ENCODE data around the gene BBOF1. TPM values are rescaled to one million over a fixed set of nuclear protein-coding genes. Genes with fewer than 3 reads are reported as not detected.
A peak's percentile ranks its signal among the peaks of the same experiment; 100 is the strongest.
"Not testable (repeated sequence)": the region's sequence is repeated elsewhere in the genome, so short reads cannot be mapped to it uniquely, and the experiment has no call there.

BBOF1 gene
- total RNA-seq: 0.51 and 0.88 TPM in 2 replicates

- no peaks in the 10 kb centered on the region for H3K36me3 Mint-ChIP-seq (ENCODE audit: low read depth)
- H3K4me3 Mint-ChIP-seq: peak within 1 kb of the TSS; percentile 95
- H3K27me3 Mint-ChIP-seq (ENCODE audit: insufficient read depth): peaks cover 3% of the 10 kb centered on the region
- H3K4me1 Mint-ChIP-seq (ENCODE audit: low read depth): peaks cover 17% of the 10 kb centered on the region
- no peaks in the 10 kb centered on the region for H3K9me3 Mint-ChIP-seq
- peak within 1 kb of the TSS; percentile 97 for H3K27ac Mint-ChIP-seq
- intact Hi-C loops (cut with micrococcal nuclease): loop anchor here (1.0 to 5.0 kb wide), 6 partner anchors 20 to 527 kb away; partner anchors contain the start of genes ALDH6A1, COQ6, FAM161B and LIN52
- DNase-seq (ENCODE audit: low spot score): peak; percentile 85
Observed at GRCh38 chr14:74018586-74019407, at the start of gene BBOF1, which contains the start of gene ENTPD5. TSS of gene BBOF1 (plus strand) at chr14:74019349. CDS start at chr14:74019479, 130 bp downstream. TSS of gene ENTPD5 (minus strand) at chr14:74019288. CDS start at chr14:73988102, 31,186 bp downstream.

- Mint-ChIP-seq H3K4me3 (no peak overlapping the region), H3K4me1 (ENCODE audit: low read depth) (no peaks in the 10 kb centered on the region), H3K27me3 (ENCODE audit: insufficient read depth) (no peaks in the 10 kb centered on the region), H3K27ac (no peak overlapping the region), H3K9me3 (no peaks in the 10 kb centered on the region), H3K36me3 (ENCODE audit: low read depth) (peaks cover 9% of the 10 kb centered on the region)
- intact Hi-C loops (cut with micrococcal nuclease): no loop called here
- no peak for DNase-seq (ENCODE audit: low spot score)
Observed at GRCh38 chr14:73973497-73973896, 45.7 kb upstream of the BBOF1 start.

DNA sequence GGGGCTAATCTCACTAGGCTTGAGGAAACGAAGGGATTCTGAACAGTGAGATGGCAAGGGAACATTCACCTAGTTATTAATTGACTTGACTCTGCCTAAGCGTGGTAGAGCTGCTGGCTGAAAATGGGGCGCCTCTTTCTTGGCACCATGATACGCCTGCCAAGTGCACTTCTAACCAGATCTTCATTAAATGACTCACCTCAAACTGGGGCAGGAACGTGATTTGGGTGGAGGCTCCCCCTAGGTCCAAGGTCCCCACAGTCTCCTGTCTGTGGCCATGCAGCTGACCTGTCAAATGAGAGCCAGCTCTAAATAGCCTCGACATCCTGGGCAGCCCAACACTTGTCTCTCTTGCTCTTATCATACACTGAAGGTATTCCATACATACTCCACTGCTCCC, 43.0 kb upstream of the BBOF1 start:
- H3K27me3 Mint-ChIP-seq (ENCODE audit: insufficient read depth): no peaks in the 10 kb centered on the region
- peaks cover 9% of the 10 kb centered on the region for H3K36me3 Mint-ChIP-seq (ENCODE audit: low read depth)
- H3K27ac Mint-ChIP-seq: no peak overlapping the region
- H3K9me3 Mint-ChIP-seq: no peaks in the 10 kb centered on the region
- intact Hi-C loops (cut with micrococcal nuclease): no loop called here
- H3K4me3 Mint-ChIP-seq: no peak overlapping the region
- no peak for DNase-seq (ENCODE audit: low spot score)
- H3K4me1 Mint-ChIP-seq (ENCODE audit: low read depth): no peaks in the 10 kb centered on the region

- Mint-ChIP-seq H3K4me3 (no peak overlapping the region), H3K36me3 (ENCODE audit: low read depth) (peaks cover 4% of the 10 kb centered on the region), H3K9me3 (no peaks in the 10 kb centered on the region), H3K27me3 (ENCODE audit: insufficient read depth) (no peaks in the 10 kb centered on the region), H3K4me1 (ENCODE audit: low read depth) (no peaks in the 10 kb centered on the region), H3K27ac (no peak overlapping the region)
- DNase-seq (ENCODE audit: low spot score): no peak
- intact Hi-C loops (cut with micrococcal nuclease): no loop called here
Observed at GRCh38 chr14:73977896-73978295, 41.3 kb upstream of the BBOF1 start.

DNA sequence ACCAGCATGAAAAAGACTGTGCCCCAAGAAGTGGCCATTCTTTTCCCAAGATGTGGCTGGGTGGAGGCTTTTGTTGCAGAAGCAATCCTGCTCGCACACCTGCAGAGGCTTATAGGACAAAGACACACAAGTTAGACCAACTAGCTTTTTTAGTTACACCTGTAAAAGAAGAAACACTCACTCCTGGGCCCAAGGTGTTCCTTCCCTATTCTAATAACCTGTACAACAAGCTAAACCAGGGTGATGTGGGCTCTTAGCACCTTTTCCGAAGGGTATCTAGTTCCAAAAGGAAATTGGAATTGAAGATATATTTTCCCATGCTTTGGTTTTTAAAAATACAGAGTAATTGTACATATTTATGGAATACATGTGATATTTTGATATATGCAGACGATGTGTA, 31.1 kb upstream of the BBOF1 start:
- Mint-ChIP-seq H3K4me1 (ENCODE audit: low read depth) (no peaks in the 10 kb centered on the region), H3K27ac (no peak overlapping the region), H3K9me3 (no peaks in the 10 kb centered on the region), H3K36me3 (ENCODE audit: low read depth) (peaks cover 15% of the 10 kb centered on the region), H3K4me3 (no peak overlapping the region), H3K27me3 (ENCODE audit: insufficient read depth) (no peaks in the 10 kb centered on the region)
- no peak for DNase-seq (ENCODE audit: low spot score)
- intact Hi-C loops (cut with micrococcal nuclease): no loop called here

GRCh38 chr14:73988656-73989055, 30.5 kb upstream of the BBOF1 start:
- H3K27ac Mint-ChIP-seq; intact Hi-C loops (cut with micrococcal nuclease): not testable (repeated sequence)
- H3K36me3 Mint-ChIP-seq (ENCODE audit: low read depth): peaks cover 15% of the 10 kb centered on the region

DNA sequence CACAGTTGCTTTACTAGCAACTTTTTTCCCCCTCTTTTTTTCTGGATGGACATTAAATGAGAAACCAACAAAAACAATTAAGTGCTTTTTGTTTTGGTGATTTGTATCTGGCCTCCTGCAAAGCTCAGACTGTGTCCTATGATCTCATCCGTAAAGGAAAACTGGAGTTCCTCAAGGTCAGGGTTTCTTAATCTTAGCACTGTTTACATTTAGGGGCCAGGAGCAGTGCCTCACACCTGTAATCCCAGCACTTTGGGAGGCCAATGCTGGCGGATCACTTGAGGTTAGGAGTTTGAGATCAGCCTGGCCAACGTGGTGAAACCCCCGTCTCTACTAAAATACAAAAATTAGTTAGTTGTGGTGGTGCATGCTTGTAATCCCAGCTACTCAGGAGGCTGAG, 28.1 kb upstream of the BBOF1 start:
- no peaks in the 10 kb centered on the region for H3K27me3 Mint-ChIP-seq (ENCODE audit: insufficient read depth)
- intact Hi-C loops (cut with micrococcal nuclease): no loop called here
- H3K9me3 Mint-ChIP-seq: no peaks in the 10 kb centered on the region
- no peak overlapping the region for H3K27ac Mint-ChIP-seq
- H3K4me1 Mint-ChIP-seq (ENCODE audit: low read depth): no peaks in the 10 kb centered on the region
- H3K4me3 Mint-ChIP-seq: no peak overlapping the region
- H3K36me3 Mint-ChIP-seq (ENCODE audit: low read depth): peaks cover 5% of the 10 kb centered on the region
- DNase-seq (ENCODE audit: low spot score): no peak

More at GRCh38 chr14:73988656-73989055, 30.5 kb upstream of the BBOF1 start:
- H3K27me3 Mint-ChIP-seq (ENCODE audit: insufficient read depth); H3K9me3 Mint-ChIP-seq; H3K4me1 Mint-ChIP-seq (ENCODE audit: low read depth); DNase-seq (ENCODE audit: low spot score); H3K4me3 Mint-ChIP-seq: not testable (repeated sequence)

DNA sequence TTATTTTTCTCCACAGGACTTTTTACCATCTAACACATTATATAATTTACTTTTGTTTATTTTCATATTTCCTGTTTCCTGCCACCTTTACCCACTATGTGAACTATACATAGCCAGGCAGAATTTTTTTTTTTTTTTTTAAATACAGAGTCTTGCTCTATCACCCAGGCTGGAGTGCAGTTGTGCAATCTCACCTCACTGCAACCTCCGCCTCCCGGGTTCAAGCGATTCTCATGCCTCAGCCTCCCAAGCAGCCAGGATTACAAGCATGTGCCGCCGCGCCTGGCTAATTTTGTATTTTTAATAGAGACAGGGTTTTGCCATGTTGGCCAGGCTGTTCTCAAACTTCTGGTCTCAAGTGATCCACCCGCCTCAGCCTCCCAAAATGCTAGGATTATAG, 24.2 kb upstream of the BBOF1 start:
- H3K36me3 Mint-ChIP-seq (ENCODE audit: low read depth); H3K4me1 Mint-ChIP-seq (ENCODE audit: low read depth); H3K9me3 Mint-ChIP-seq; H3K27ac Mint-ChIP-seq; H3K27me3 Mint-ChIP-seq (ENCODE audit: insufficient read depth); H3K4me3 Mint-ChIP-seq; intact Hi-C loops (cut with micrococcal nuclease); DNase-seq (ENCODE audit: low spot score): not testable (repeated sequence)

DNA sequence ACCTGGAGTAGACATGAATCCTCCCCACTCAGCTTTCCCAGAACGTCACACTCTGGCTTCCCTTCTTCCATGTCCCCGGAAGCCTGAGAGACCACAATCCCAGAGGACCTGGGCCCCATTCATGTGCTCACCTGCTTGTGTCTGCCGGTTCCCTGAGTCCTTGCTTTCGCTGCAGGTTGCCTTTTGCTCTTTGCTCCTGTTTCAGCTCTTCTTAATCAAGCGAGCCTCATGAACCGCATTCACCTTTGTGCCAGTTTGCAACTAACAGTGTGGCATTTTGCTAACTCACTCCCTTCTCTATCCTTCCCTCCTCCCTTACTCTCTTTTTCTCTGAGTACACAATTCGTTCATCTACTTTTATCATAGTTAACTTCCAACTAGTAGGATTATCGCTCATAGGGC, 23.2 kb upstream of the BBOF1 start:
- Mint-ChIP-seq H3K4me3 (no peak overlapping the region), H3K9me3 (no peaks in the 10 kb centered on the region)

DNA sequence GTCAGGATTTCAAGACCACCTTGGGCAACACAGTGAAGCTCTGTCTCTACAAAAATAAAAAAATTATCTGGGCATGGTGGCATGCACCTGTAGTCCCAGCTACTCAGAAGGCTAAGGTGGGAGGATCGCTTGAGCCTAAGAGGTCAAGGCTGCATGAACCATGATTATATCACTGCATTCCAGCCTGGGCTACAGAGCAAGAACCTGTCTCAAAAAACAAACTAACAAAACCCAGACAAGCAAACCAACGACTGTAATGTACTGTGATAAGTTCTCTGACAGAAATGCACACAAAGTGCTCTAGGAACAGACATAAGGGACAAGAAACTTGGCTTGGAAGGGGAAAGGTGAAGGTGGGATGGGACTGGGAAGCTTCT, 22.4 kb upstream of the BBOF1 start:
- Mint-ChIP-seq H3K27ac (no peak overlapping the region), H3K4me1 (ENCODE audit: low read depth) (no peaks in the 10 kb centered on the region), H3K4me3 (no peak overlapping the region), H3K27me3 (ENCODE audit: insufficient read depth) (no peaks in the 10 kb centered on the region), H3K36me3 (ENCODE audit: low read depth) (peaks cover 1% of the 10 kb centered on the region), H3K9me3 (no peaks in the 10 kb centered on the region)
- intact Hi-C loops (cut with micrococcal nuclease): no loop called here
- DNase-seq (ENCODE audit: low spot score): no peak

More for the DNA sequence above, 23.2 kb upstream of the BBOF1 start:
- Mint-ChIP-seq H3K36me3 (ENCODE audit: low read depth) (peaks cover 1% of the 10 kb centered on the region), H3K27me3 (ENCODE audit: insufficient read depth) (no peaks in the 10 kb centered on the region), H3K4me1 (ENCODE audit: low read depth) (no peaks in the 10 kb centered on the region), H3K27ac (no peak overlapping the region)
- intact Hi-C loops (cut with micrococcal nuclease): no loop called here
- DNase-seq (ENCODE audit: low spot score): no peak

GRCh38 chr14:73997108-73997943, 21.8 kb upstream of the BBOF1 start:
- peaks cover 1% of the 10 kb centered on the region for H3K36me3 Mint-ChIP-seq (ENCODE audit: low read depth)
- no peaks in the 10 kb centered on the region for H3K9me3 Mint-ChIP-seq
- H3K4me1 Mint-ChIP-seq (ENCODE audit: low read depth): no peaks in the 10 kb centered on the region
- no peak overlapping the region for H3K4me3 Mint-ChIP-seq
- no peak overlapping the region for H3K27ac Mint-ChIP-seq
- no peaks in the 10 kb centered on the region for H3K27me3 Mint-ChIP-seq (ENCODE audit: insufficient read depth)
- DNase-seq (ENCODE audit: low spot score): no peak
- intact Hi-C loops (cut with micrococcal nuclease): no loop called here

DNA sequence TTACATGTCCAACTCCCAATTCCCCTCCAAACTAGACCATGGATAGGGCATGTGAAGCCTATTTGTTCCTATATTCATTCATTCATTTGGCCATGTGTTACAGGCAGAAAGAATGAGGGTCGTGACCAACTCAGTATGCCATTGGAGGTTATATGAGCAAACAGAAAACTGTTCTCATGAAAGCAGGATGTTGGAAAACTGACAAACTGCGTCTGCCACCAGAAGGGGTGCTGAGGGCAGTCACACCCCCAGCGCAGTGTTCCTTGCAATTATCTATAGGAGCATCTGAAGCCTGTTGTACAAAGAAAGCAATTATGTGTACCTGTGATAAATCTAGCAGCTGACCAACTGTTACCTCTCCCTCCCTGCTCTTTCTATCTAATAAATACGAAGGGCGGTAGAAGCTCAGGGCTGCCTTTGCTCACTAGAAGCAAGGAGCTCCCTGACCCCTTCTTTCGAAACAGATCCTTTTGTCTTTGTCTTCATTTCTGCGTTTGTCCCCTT, 21.2 kb upstream of the BBOF1 start:
- DNase-seq (ENCODE audit: low spot score): no peak
- H3K27ac Mint-ChIP-seq: no peak overlapping the region
- intact Hi-C loops (cut with micrococcal nuclease): no loop called here
- no peak overlapping the region for H3K4me3 Mint-ChIP-seq
- H3K4me1 Mint-ChIP-seq (ENCODE audit: low read depth): no peaks in the 10 kb centered on the region
- H3K27me3 Mint-ChIP-seq (ENCODE audit: insufficient read depth): no peaks in the 10 kb centered on the region
- H3K36me3 Mint-ChIP-seq (ENCODE audit: low read depth): peaks cover 1% of the 10 kb centered on the region
- H3K9me3 Mint-ChIP-seq: no peaks in the 10 kb centered on the region

DNA sequence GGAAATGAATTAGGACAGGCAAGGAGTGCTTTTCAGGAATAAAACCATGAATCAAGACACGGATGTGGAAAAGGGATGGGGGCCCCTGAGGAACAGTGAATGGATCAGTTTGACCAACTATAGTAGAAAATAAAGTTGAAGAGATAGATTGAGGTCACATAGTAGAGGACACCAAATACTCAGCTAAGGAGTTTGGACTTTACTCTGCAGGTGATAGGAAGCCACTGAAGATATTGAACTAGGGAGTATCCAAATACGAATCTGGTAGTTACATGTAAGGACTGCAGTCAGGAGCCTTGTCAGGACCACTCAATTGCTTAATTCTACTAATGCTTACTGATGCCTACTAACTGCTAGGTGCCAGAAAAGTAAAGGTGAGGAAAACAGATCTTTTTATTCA, 20.4 kb upstream of the BBOF1 start:
- no peaks in the 10 kb centered on the region for H3K27me3 Mint-ChIP-seq (ENCODE audit: insufficient read depth)
- intact Hi-C loops (cut with micrococcal nuclease): no loop called here
- H3K4me1 Mint-ChIP-seq (ENCODE audit: low read depth): no peaks in the 10 kb centered on the region
- H3K4me3 Mint-ChIP-seq: no peak overlapping the region
- peaks cover 1% of the 10 kb centered on the region for H3K36me3 Mint-ChIP-seq (ENCODE audit: low read depth)
- no peaks in the 10 kb centered on the region for H3K9me3 Mint-ChIP-seq
- DNase-seq (ENCODE audit: low spot score): no peak
- no peak overlapping the region for H3K27ac Mint-ChIP-seq

Data from activated T-helper 1 cell treated with anti-CD3 and anti-CD28 coated beads, Interleukin-12 subunit alpha, Interleukin-12 subunit beta, Interleukin-2, Interleukin-4 antibody, amounts not matched to agents 30 ng/mL and 10 ng/mL and 1 ng/mL, durations not matched to agents 14 hours and 24 hours and 36 hours (primary cell).